GM19328 (cell line): Measurements from ENCODE around the gene FBP1.

Source experiments
- ATAC-seq: cut with Tn5 transposase; IDR thresholded peaks from one replicate; pipeline ENCODE4 v1.9.1; 2021; ENCODE audit warnings: mild to moderate bottlenecking, moderate library complexity; ENCODE audit not compliant: unreplicated experiment

Gene FBP1

DNA sequence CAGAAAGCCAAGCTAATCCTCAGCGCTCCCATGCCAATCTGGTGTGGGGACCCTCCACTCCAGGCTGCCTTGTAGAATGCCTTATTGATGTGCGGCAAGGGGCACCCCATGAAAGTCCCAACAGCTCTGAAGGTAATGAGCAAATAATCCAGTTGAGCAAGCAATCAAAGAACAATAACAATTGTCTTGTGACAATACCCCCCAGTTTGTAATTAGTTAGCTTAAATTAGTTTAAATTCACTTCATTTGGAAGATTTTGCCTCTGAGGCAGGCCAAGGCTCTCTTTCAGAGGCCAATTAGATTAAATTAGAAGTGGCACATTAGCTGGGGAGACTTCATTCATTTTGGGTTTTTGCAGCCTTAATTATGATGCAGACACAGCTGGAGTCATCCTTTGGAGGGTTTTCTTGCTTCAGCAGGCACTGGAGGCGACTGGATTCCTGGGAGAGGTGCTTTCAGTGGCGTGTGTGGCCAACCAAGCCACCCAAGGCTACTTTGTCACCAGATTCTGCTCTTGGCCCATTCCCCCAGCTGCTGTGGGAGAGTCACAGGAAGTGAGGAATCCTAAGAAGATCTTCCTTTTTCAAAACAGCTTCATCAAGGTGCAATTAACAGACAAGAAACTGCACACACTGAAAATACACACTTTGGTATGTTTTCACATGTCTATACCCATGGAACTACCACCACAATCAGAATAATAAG, 17.9 kb upstream of the FBP1 start:
- ATAC-seq: no peak

DNA sequence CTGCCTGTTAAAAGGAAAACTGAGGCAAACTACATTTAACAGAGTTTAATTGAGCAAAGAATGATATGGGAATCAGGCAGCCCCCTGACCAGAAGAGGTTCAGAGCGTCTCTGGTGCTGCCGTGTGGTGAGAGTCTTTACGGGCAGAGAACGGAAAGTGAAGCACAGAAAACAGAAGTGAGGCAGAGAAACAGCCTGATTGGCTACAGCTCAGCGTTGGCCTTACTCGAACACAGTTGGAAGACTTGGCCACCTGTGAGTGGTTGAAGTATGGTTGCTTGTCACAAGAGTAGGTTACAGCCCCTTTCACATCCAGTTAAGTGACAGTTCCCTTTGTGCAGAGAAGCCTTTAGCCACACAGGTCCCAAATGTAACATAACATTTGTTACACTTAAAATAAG, 16.9 kb upstream of the FBP1 start:
- peak; percentile 99 for ATAC-seq

DNA sequence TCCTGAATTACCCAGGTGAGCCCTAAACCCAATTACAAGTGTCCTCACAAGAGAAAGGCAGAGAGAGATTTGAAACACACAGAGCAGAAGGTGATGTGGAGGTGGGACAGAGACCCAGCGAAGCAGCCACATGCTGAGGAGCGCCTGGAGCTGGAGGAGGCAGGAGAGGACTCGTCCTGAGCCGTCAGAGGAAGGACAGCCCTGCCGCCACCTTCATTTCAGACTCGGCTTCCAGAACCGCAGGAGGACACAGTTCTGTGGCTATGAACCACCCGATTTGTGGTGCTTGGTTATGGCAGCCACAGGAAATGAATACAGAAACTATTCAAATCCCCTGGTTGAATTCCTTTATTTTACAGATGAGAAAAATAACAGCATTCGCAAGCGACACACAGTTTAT, 16.4 kb upstream of the FBP1 start:
- peak; percentile 26 for ATAC-seq

GRCh38 chr9:94654165-94654894, 15.0 kb upstream of the FBP1 start:
- ATAC-seq: no peak

DNA sequence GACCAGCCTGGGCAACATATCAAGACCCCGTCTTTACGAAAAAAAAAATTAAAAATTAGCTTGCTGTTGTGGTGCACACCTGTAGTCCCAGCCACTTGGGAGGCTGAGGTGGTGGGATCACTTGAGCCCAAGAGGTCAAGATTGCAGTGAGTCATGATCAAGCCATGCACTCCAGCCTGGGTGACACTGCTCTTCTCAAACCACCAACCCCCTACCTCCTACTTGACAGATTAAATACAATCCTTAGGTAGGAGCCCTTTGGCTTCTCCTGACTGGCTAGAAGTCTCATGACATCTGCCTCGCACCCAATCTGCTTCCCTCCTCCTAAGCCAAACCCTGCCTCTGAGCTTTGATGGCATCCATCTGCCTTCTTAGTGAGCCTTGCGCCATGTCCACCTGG, 11.6 kb upstream of the FBP1 start:
- ATAC-seq: no peak

DNA sequence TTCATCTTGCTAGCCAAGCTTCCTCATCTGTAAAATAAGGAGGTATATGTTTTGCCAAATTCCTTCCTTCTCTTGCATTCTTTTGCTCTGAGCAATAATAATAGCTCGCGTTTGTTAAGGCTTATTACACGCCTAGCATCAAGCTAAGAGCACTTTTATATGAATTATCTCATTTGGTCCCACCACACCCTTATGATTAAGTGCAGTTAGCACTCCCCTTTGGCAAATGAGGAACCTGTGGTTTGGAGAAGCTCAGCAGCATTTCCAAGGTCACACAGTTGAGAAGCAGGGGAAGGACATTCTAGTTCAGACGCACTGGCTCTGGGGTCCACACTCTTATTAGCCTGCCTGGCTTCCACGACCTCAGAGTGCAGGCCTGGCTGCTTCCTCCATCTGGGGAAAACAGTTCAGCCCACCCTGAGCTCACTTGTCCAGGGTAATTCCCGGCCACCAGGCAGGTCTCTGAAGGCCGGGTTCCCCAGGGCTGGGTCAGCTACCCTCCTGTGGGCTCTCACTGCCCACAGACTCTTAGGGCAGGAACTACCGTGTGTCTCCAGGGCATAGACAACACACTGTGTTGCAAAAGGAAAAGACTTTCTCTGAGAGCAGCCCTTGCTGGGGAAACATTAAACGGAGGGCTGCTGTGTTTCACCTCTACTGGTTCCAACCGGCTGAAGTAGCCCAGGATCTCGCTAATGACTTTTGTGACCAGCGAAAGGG, 9.9 kb upstream of the FBP1 start:
- no peak for ATAC-seq

DNA sequence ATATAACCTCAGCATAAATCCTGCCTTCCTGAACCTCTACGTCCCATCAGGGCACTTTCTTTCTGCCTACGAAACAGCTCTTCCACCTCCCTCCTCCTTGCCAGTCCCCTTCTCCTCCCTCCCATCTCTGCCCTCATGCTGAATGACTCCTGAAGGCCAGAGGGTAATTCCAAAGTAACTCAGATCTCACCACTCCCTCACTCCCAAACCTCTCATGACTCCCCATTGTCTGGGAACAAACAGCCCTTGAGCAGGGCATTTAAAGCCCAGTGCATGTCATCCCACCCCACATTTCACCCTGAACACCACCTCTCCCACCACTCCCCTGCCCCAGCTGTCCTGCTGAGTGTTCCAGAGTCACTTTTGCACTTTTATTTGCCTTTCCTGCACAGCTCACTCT, 8.9 kb upstream of the FBP1 start:
- no peak for ATAC-seq

DNA sequence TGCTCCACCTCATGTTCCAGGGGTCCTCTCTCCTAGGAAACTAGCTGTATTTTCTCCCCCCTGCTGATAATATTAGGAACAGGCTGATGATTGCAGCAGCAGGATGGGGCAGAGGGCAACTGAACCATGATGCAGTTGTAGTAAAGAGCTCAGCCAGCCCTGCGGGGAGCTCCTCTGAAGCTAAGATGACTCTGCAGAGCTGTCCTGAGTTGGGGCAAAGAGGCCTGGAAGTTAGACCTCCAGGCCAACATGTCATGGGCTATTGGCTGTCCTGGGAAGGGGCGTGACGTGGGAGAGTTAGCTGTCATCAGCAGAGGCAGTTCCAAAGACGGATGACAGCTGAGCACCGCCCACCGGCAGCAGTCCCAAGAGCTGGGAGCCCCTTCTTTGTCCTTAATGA, 6.6 kb upstream of the FBP1 start:
- ATAC-seq: no peak

DNA sequence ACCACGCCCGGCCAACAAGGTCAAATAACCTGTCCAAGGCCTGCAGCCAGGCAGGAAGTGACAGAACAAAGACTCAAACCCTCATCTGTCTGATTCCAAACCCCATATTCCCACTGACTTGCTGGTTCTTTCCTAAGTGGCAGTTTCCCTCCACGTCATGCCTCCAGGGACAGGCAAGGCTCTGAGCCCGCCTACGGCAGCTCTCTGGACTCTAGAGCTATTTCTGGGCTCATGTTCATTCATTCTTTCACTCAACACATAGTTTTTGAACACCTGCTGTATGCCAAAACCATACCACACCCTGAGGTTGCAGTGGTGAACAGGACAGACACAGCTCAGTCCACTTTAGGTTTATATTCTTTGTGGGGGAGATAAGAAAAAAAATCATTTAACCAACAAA, 5.2 kb upstream of the FBP1 start:
- ATAC-seq: no peak

DNA sequence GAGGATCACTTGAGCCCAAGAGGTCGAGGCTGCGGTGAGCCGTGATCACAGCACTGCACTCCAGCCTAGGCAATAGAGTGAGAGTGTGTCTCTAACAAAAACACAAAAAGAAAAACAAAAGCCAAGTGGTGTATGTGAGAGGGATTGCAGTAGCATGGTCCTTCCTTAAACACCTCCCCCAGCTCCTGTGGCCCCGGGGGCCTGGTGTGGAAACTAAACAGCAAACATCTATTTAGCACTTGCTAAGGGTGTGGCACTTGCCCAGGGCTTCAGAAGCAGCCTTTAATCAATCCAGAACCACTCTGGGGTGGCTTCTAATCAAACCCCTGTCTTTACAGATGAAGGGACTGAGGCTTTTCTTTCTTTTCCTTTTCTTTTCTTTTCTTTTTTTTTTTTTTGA, 4.4 kb upstream of the FBP1 start:
- ATAC-seq: no peak

- ATAC-seq: no peak
Observed at GRCh38 chr9:94643176-94643575, 3.9 kb upstream of the FBP1 start.

- no peak for ATAC-seq
Observed at GRCh38 chr9:94642501-94642900, 3.2 kb upstream of the FBP1 start.

- ATAC-seq: no peak
Observed at GRCh38 chr9:94639999-94640376, 670 bp upstream of the FBP1 start.

DNA sequence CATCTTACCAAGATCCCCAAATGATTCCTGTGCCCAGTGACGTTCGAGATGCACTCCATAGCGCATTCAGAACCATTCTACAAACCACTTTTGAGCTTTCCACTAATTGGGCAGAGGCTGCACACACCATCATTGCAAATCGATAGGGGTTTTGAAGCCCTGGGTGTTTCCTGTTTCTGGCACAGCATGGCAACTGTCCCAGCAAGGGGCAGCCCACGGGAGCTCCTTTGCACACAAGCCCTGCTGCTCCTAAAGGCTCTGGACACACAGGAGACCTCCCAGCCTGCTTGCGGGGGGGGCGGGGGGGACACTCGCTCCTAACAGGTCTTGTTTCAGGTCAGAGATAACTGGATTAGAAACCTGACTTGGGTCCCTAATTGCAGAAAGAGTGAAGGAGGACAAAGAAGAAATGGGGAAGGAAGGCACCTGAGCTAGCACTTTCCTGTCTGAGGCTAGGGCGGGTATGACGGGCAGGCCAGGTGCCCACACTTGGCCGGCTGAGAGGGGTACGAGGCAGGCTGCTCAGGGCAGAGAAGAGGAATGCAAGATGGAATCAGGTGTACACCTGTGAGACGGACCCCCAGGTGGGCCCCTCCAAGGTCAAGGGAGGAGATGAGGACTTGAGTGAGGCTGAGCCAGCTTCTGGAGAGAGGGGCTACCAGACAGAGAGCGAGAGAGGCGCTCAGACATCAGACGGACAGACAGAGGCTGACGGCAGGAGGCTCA, 820 bp downstream of the FBP1 start:
- no peak for ATAC-seq

GRCh38 chr9:94632737-94633136, 6.6 kb downstream of the FBP1 start:
- no peak for ATAC-seq

DNA sequence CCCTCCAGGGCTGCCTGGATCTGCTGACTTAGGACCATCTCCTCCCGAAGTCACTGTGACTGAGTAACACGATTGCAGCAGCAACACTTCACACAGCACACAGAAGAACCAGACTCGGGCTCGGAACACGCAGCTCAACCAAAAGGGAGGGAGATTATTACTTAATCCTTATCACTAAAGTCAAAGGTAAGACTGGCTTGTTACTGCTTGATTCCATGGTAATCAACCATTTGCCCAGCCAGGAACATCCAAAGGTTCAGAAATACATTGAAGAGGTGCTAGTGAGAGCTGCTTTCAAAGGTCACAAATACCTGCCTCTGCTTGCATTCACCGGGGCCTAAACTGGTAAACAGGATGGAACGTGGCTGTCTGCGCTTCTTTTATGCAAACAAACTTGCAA, 7.7 kb downstream of the FBP1 start:
- ATAC-seq: no peak

DNA sequence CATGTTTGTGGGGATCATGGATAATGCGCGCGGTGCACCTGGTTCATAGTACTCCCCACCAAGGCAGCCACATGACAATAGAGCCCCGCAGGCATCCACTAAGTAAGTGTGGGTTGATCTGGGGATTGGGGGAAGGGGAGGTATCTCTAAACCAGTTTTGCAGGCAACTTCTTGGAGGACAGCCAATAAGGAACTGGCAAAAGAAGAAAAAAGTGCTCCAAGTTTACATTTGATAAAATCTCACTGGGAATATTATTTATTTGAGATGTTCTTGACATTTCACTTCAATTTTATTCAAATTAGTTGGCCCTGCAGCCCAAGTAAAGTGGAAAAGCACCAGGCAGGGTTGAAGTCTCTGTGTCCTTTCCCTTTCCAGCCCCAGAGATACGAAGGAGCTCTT, 8.5 kb downstream of the FBP1 start:
- ATAC-seq: no peak

DNA sequence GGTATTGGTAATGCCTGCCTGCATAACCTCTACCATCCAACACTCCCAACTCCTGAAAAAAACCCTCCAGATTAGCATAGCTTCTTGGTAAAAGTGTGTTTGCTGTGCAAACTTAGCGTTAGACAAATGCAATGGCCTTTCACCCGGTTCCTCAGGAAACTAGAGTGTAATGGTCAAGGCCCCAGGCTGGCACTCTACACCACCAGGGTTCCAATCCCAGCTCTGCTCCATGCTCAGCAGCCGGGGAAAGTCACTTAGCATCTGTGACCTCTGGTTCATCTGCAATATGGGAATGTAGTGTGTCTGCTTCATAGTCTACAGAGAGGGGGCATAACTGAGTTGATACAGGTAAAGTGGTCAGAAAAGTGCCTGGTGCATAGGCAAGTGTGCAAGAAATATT, 9.0 kb downstream of the FBP1 start:
- ATAC-seq: no peak

DNA sequence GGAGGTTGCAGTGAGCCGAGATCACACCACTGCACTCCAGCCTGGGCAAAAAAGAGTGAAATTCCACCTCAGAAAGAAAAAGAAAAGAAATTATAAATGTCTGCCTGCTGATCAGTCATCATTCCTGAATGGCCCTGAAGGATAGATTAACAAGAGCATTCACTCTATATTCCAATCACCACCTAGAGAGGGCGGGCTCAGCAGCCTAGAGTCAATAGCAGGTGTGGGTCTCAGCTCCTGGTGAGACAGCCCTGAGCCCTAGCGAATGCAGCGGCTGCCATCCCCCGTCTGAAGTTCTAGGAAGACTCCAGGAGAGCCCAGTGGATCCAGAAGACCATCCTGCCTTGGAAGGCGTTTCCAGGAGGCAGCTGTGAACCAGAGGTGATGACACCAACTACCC, 12.0 kb downstream of the FBP1 start:
- ATAC-seq: no peak

DNA sequence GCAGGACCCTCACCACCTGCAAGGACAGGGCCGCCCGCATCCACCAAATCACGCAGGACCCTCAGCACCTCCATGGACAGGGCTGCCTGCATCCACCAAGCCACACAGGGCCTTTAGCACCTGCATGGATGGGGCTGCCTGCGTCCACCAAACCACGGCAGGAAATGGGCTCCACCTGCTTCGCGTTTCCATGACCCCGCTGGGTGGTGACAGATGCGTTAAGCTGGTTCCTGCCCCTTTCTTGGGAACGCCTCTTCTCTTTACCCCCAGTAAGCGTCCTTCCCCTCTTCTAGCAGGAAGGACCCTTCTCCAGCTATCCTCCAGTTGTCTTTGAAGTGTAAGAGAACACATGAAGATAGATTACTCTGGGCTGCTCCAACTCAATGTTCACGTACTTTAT, 13.5 kb downstream of the FBP1 start:
- no peak for ATAC-seq

- ATAC-seq: no peak
Observed at GRCh38 chr9:94624629-94625028, 14.7 kb downstream of the FBP1 start.

DNA sequence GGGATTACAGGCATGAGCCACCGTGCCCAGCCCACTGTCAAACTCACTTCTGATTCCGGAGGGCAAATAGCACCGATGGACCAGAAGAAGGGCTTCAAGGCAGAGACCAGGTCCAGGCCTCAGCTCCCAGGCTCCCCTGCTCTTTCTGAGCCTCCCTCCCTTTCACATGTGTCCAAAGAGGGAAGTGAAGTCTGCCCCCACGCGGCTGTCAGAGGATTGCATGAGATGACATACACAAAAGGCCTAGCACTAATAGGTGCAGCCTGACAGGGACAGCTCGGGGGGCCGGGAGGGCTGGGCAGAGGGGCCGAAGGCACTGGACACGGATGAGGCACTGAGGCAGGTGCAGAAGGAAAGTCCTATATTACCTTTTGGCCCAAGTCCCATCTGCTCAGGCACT, 16.1 kb downstream of the FBP1 start:
- no peak for ATAC-seq
